GM12891 (cell line): Measurements from ENCODE around the gene RASA3.

Source experiments
- PAX5 ChIP-seq: IDR thresholded peaks from 2 replicates; pipeline ENCODE4 v1.6.1; 2011; ENCODE audit warnings: low read length, moderate library complexity, mild to moderate bottlenecking; ENCODE audit not compliant: insufficient read depth, severe bottlenecking
- POLR2A ChIP-seq: IDR thresholded peaks from 2 replicates; pipeline ENCODE4 v1.6.1; 2011; ENCODE audit warnings: low read depth, low read length, control low read depth
- POLR2AphosphoS5 ChIP-seq: IDR thresholded peaks from 2 replicates; pipeline ENCODE4 v1.6.1; 2011; ENCODE audit warnings: low read depth, low read length, control low read depth
- POU2F2 ChIP-seq: IDR thresholded peaks from 2 replicates; pipeline ENCODE4 v1.6.1; 2011; ENCODE audit warnings: low read depth, mild to moderate bottlenecking, control low read depth, low read length, moderate library complexity
- SPI1 ChIP-seq: IDR thresholded peaks from 2 replicates; pipeline ENCODE4 v1.6.1; 2011; ENCODE audit warnings: low read depth, low read length, control low read depth
- TAF1 ChIP-seq: IDR thresholded peaks from 2 replicates; pipeline ENCODE4 v1.6.1; 2011; ENCODE audit warnings: low read depth, low read length, control low read depth

DNA sequence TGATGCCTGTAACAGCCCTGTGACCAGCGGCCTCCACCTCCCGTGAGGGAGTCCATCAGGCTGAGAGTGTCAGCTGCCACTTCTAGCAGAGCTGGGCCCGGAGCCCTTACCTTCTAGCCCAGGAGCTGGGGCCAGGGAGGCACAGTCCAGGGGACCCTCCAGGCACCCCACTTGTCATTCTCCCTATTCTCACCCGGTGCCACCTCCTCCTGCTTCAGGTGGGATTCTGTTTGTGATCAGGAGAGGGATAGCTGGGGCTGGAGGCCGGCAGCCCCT lies 4.1 kb downstream of the RASA3 start:
- TF ChIP-seq POLR2A (no peak), POLR2AphosphoS5 (no peak), TAF1 (no peak), SPI1 (no peak), POU2F2 (no peak), PAX5 (no peak)
